NT2/D1 (cell line): ENCODE data around the gene SOWAHD.

Experiments used
- YY1 ChIP-seq: IDR thresholded peaks from 2 replicates; pipeline ENCODE4 v1.6.1; 2011; ENCODE audit not compliant: insufficient read length, insufficient read depth
- ZNF274 ChIP-seq: IDR thresholded peaks from 2 replicates; pipeline ENCODE4 v1.6.1; 2011; ENCODE audit warnings: mild to moderate bottlenecking, low read depth, low read length

DNA sequence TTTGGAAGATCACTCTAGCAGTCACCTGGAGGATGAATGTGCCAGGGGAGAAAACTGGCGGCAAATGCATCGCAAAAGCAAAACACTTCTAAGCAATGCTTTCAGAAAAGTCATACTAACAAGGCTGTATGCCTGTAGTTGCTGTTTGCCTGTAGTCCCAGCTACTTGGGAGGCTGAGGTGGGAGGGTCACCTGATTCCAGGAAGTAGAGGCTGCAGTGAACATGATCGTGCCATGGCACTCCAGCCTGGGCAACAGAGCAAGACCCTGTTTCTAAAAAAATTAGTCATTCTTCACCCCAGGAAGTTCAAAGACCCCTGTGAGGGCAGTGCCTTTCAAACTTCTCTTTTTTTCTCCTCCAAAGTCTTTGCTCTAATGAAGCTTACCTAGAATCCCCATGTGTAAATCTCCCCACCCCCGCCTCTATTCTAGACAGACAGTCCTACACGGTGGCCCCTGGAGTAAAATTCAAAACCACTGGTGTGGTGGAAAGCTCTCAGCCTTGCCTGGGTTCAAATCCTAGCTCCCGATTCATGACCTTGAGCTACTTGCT, 5.5 kb downstream of the SOWAHD start:
- no peak for TF ChIP-seq YY1
- no peak for TF ChIP-seq ZNF274
